Measurements from ENCODE around the gene SLC25A26. TPM values are rescaled to one million over a fixed set of nuclear protein-coding genes. Genes with fewer than 3 reads are reported as not detected.

Gene SLC25A26
- total RNA-seq, 4 donors from 2014 or later: 13.3 to 29.1 (median 22.8) TPM

GRCh38 chr3:66395635-66396034, 174.8 kb downstream of the SLC25A26 start:
- Histone ChIP-seq H3K36me3 (peaks cover 52% of the 10 kb centered on the region), H3K27me3 (no peaks in the 10 kb centered on the region)
- WGBS: 94% methylated on average over 10 of the region's 10 CpGs

GRCh38 chr3:66396161-66396760, 175.5 kb downstream of the SLC25A26 start:
- H3K36me3 ChIP-seq: peaks cover 56% of the 10 kb centered on the region
- 68% methylated on average over 13 of the region's 13 CpGs for WGBS
- DNase-seq (ENCODE audit: low spot score in 2 of 2): peak; percentile 40 to 72
- H3K27me3 ChIP-seq: no peaks in the 10 kb centered on the region
- H3K27ac ChIP-seq: no peak overlapping the region
- peaks cover 34% of the 10 kb centered on the region for H3K4me1 ChIP-seq
- TF ChIP-seq CTCF (IDR thresholded peaks at IDR 0.05) (no peak), POLR2AphosphoS5 (IDR thresholded peaks at IDR 0.05) (no peak), EP300 (IDR thresholded peaks at IDR 0.05) (no peak), POLR2A (IDR thresholded peaks at IDR 0.05) (no peak)
- H3K4me3 ChIP-seq: no peak overlapping the region
- H3K9me3 ChIP-seq: no peaks in the 10 kb centered on the region

More at GRCh38 chr3:66395635-66396034, 174.8 kb downstream of the SLC25A26 start:
- peak in 1 of 2 donors; percentile 44 for DNase-seq (ENCODE audit: low spot score in 2 of 2)
- H3K4me3 ChIP-seq: no peak overlapping the region
- no peak for TF ChIP-seq CTCF (IDR thresholded peaks at IDR 0.05)
- no peak for TF ChIP-seq POLR2AphosphoS5 (IDR thresholded peaks at IDR 0.05)
- no peak for TF ChIP-seq EP300 (IDR thresholded peaks at IDR 0.05)
- no peak for TF ChIP-seq POLR2A (IDR thresholded peaks at IDR 0.05)
- no peak overlapping the region for H3K27ac ChIP-seq
- H3K9me3 ChIP-seq: no peaks in the 10 kb centered on the region
- peaks cover 34% of the 10 kb centered on the region for H3K4me1 ChIP-seq

- WGBS: 94% methylated on average over 9 of the region's 9 CpGs
- peak; percentile 49 to 68 for DNase-seq (ENCODE audit: low spot score in 2 of 2)
- Histone ChIP-seq H3K4me3 (no peak overlapping the region), H3K9me3 (no peaks in the 10 kb centered on the region), H3K36me3 (peaks cover 54% of the 10 kb centered on the region), H3K27me3 (no peaks in the 10 kb centered on the region), H3K4me1 (peaks cover 34% of the 10 kb centered on the region), H3K27ac (no peak overlapping the region)
- TF ChIP-seq POLR2A (IDR thresholded peaks at IDR 0.05) (no peak), EP300 (IDR thresholded peaks at IDR 0.05) (no peak), CTCF (IDR thresholded peaks at IDR 0.05) (no peak), POLR2AphosphoS5 (IDR thresholded peaks at IDR 0.05) (no peak)
Measured at GRCh38 chr3:66396888-66397287, 176.1 kb downstream of the SLC25A26 start.

- peaks cover 50% of the 10 kb centered on the region for H3K36me3 ChIP-seq
- WGBS: 53% methylated on average over 2 of the region's 2 CpGs
Measured at GRCh38 chr3:66397745-66398144, 176.9 kb downstream of the SLC25A26 start.

More at GRCh38 chr3:66397745-66398144, 176.9 kb downstream of the SLC25A26 start:
- H3K4me1 ChIP-seq: peaks cover 34% of the 10 kb centered on the region
- H3K4me3 ChIP-seq: no peak overlapping the region
- no peaks in the 10 kb centered on the region for H3K9me3 ChIP-seq
- H3K27me3 ChIP-seq: no peaks in the 10 kb centered on the region
- TF ChIP-seq POLR2AphosphoS5 (IDR thresholded peaks at IDR 0.05): no peak
- TF ChIP-seq CTCF (IDR thresholded peaks at IDR 0.05): no peak
- TF ChIP-seq POLR2A (IDR thresholded peaks at IDR 0.05): no peak
- TF ChIP-seq EP300 (IDR thresholded peaks at IDR 0.05): no peak
- DNase-seq (ENCODE audit: low spot score in 2 of 2): no peak
- H3K27ac ChIP-seq: peak overlapping the region; percentile 14
